Nucleus accumbens (tissue), 56 donors: ENCODE data around the gene LDHD.
A peak's percentile ranks its signal among the peaks of the same experiment; 100 is the strongest.

Source experiments
- DNase-seq, 56 donors: peaks; one replicate each; lab custom pipeline; 2025; lab: John Stamatoyannopoulos, UW

Gene LDHD

DNA sequence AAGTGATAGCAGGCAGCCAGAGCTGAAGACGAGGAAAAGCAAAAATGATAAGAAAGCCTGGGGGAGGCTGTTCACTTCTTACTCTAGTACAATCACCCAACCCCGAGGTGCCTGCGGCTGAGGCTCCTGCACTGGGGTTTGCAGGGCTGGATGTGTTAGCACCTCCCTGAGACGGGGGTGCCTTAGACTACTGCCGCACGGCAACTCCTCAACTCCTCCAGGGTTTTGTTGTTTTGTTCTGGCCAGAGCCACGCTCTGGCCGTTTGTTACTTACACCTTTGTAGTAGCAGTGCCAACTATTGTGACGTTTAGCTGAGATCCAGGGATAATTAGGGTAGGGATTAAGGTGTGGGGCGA lies 51.5 kb downstream of the LDHD start:
- no peak for DNase-seq

GRCh38 chr16:75064403-75065148 lies 52.0 kb downstream of the LDHD start:
- no peak for DNase-seq

DNA sequence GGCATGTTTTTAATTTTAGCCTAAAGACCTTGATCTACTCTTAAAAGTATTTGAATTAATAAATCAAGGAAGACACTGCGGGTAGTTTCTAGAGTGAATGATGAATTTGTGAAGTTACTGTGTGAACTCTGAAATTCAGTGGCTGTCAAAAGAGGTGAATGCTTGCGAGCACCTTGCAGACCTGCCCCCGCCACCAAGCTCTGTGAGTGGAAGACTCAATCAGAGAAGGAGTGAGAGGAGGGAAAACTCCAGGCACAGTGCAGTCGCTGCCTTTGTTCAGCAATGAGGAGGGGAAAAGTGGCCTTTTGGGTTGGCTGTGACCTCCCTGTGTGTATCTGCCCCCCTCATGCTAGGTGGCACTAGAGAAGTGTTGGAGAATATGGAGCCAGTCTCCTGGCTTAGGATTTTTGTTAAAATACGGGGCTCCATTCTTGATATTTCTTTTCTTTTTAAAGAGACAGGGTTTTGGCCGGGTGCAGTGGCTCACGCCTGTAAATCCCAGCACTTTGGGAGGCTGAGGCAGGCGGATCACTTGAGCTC lies 53.0 kb downstream of the LDHD start:
- peak in 12 of 56 donors; percentile 2 to 59 (median 19) for DNase-seq

DNA sequence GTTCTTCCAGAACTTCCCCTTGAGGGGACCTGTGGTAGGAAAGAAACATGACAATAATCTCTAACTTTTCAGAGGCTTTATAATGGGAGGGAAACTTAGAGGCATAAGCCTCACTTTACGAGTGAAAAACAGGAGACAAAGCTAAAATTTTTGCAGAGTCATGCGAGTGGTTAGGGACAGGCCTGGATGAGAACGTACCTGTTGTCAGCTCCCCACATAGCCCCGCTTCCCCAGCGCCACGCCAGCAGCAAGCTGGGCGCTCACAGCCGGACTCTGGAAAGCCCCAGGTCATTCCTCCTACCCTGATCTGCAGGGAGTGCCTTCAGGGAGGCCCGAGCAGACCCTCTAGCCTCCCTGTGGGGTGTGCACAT lies 53.6 kb downstream of the LDHD start:
- no peak for DNase-seq

GRCh38 chr16:75062135-75062975 lies 54.2 kb downstream of the LDHD start:
- DNase-seq, result no peak
